HG03571 (cell line): ENCODE data around the gene C11orf91.
"Not testable (repeated sequence)": the region's sequence is repeated elsewhere in the genome, so short reads cannot be mapped to it uniquely, and the experiment has no call there.

ENCODE experiments used
- ATAC-seq: cut with Tn5 transposase; IDR thresholded peaks from one replicate; pipeline ENCODE4 v1.9.1; 2021; ENCODE audit not compliant: unreplicated experiment

Gene C11orf91, protein sequence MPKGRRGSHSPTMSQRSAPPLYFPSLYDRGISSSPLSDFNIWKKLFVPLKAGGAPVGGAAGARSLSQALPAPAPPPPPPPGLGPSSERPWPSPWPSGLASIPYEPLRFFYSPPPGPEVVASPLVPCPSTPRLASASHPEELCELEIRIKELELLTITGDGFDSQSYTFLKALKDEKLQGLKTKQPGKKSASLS

DNA sequence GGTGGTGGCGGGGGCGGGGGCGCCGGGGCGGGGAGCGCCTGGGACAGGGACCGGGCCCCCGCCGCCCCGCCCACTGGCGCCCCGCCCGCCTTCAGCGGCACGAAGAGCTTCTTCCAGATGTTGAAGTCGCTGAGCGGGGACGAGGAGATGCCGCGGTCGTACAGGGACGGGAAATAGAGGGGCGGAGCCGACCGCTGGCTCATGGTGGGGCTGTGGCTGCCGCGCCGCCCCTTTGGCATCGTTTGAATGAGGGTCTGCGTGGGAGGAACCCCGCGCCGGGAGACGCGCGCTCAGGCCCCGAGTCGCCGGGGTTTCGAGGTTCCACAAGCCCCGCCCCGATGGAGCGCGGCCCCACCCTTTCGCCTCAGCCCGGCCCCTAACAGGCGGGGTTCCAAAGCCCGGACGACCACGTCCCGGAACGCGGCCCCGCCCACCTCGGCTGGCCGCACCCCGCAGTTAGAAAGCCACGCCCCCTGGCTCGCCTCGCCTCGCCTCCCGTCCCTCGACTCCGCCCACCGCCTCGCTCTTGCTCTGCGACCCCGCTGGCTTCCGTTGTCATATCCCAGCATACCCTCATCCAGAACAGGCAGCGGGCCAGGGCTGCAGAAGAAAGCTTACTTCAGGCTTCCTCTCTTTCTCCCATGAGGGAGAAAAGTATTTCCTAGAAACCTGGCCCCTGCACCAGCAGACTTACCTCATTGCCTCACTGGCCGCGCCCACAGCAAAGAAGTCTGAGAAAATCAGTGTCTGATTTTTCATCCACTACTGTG lies at the start of gene C11orf91:
TSS of gene C11orf91 (minus strand) at position 325 of the 770 bp plus-strand sequence. CDS start at position 239, 86 bp downstream.
- peak; percentile 85 for ATAC-seq

DNA sequence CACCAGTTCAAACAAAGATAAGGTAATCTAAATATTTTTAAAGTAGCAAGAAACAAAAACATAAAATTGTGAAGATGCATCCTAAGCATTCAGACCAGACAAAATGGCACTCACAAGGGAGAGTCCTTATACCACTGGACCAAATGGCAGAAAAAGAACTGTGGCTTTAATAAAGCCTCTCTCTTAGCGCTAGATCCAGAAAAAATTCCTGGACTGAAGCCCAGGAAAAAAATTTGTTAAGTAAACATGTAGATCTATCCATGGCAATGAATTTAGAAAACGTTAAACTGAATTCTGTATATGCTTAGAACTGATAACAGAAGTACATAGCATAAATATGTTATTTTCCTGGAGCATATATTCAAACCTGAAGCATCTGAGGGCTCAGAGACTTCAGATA lies 47.4 kb upstream of the C11orf91 start:
- ATAC-seq = no peak

DNA sequence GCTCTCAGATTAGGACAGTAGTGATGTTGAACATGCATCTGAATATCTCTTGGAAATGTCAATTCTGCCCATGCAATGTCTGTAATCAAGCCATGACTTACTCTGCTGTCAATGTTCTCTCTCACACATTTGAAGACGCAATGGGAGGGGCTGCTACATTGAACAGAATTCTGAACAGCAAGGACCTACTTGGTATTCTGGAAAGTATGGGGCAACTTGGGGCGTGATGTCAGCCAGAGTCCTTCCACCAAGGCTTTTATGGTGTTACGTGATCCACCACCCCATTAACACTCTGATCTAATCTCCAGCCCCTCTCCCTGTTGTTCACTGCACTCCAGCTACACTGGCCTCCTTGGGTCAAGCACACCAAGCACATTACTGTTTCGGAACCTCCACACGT lies 42.7 kb upstream of the C11orf91 start:
- ATAC-seq = no peak

GRCh38 chr11:33742249-33742851 lies 41.7 kb upstream of the C11orf91 start:
- ATAC-seq = peak; percentile 53

DNA sequence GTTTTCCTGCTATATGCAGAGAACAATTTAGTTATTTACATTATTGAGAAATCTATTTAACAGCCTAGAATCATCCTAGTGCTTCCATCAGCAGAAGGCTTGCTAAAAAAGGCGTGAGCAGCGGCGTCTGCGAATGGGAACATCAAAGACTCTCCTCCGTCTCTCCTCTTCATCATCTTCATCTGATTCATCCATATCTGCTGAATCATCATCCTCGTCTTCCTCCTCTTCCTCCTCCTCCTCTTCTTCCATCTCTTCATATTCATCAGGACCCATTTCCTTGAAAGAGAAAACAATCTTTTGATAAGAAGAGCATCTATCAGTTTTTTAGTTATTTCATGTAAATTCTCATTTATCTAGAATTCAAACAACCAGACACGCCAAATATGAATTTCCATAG lies 41.2 kb upstream of the C11orf91 start:
- ATAC-seq = no peak

GRCh38 chr11:33737362-33737821 lies 36.8 kb upstream of the C11orf91 start:
- no peak for ATAC-seq

- ATAC-seq = peak; percentile 50
These were observed 35.7 kb upstream of the C11orf91 start, which contains the start of gene CD59 for GRCh38 chr11:33736148-33736812. CD59 (minus strand) TSS chr11:33736423; CDS start chr11:33722445, 13,978 bp downstream.

- ATAC-seq = peak; percentile 56
These were observed 34.9 kb upstream of the C11orf91 start for GRCh38 chr11:33735271-33736147.

DNA sequence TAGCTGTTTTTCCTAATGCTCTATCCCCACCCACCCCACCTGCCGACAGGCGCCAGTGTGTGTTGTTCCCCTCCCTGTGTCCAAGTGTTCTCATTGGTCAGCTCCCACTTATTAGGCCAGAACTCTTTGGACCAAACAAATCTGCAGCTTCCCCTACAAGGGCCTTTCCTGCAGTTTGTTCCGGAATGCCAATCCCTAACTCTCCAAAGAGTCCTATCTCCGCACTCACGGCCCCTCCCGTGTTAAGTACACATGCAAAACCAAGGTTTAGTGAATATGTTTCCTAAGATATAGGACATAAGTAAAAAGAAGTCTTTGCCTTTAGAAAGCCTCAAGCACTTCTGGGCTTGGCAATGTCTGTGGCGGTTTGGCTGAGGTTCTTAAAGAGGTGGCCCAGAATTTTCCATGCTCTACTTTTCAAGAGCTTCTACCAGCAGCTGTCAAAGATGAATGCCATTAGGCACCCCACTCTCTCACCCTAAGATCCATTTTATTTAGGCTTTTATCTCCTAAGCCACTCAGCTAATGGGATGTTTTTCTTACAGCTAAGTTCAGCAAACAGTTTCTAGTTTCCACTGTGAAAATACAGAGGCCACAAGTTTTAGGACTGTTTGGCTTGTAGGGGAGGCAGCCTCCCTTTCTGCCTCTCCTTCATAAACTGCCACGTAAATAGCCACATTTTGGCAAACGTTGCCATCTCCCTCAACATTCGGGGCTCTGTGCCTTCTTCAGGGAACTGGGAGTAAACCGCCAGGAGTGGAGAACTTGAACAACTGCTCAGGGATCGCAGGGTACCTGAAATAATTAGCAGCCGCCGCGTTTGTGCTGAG lies 34.0 kb upstream of the C11orf91 start:
- no peak for ATAC-seq

- ATAC-seq = no peak
These were observed 33.4 kb upstream of the C11orf91 start for GRCh38 chr11:33733980-33734379.

DNA sequence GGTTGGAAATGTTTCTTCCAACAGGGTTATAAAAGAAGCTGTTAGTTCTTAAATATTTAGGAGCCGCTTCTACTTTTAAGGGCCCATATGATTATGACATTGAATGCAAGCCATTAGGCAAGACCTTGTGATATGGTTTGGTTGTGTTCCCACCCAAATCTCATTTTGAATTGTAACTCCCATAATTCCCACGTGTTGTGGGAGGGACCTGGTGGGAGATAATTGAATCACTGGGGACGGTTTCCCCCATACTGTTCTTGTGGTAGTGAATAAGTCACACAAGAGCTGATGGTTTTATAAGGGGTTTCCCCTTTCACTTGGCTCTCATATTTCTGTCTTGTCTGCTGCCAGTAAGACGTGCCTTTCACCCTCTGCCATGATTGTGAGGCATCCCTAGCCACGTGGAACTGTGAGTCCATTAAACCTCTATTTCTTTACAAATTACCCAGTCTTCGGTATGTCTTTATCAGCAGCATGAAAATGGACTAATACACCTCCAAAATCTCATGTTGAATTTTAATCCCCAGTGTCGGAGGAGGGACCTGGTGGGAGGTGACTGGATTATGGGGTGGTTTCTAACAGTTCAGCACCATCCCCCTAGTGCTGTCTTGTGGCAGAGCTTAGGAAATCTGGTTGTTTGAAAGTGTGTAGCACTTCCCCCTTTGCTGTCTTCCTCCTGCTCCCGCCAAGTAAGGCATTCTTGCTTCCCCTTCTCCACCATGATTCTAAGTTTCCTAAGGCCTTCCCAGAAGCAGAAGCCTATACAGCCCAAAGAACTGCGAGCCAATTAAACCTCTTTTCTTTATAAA lies 31.3 kb upstream of the C11orf91 start:
- ATAC-seq = no peak

GRCh38 chr11:33730716-33731115 lies 30.1 kb upstream of the C11orf91 start:
- no peak for ATAC-seq

- not testable (repeated sequence) for ATAC-seq
These were observed 28.5 kb upstream of the C11orf91 start for GRCh38 chr11:33729072-33729664.

- not testable (repeated sequence) for ATAC-seq
These were observed 26.9 kb upstream of the C11orf91 start for GRCh38 chr11:33727539-33727938.

- no peak for ATAC-seq
These were observed 24.9 kb upstream of the C11orf91 start for GRCh38 chr11:33725496-33725895.

- ATAC-seq = no peak
These were observed 24.0 kb upstream of the C11orf91 start for GRCh38 chr11:33724644-33725035.

GRCh38 chr11:33723238-33723881 lies 22.7 kb upstream of the C11orf91 start:
- no peak for ATAC-seq
